ENCODE results near the gene GNAT1.
A peak's percentile ranks its signal among the peaks of the same experiment; 100 is the strongest.
"Not testable (repeated sequence)": the region's sequence is repeated elsewhere in the genome, so short reads cannot be mapped to it uniquely, and the experiment has no call there.

The GNAT1 gene

DNA sequence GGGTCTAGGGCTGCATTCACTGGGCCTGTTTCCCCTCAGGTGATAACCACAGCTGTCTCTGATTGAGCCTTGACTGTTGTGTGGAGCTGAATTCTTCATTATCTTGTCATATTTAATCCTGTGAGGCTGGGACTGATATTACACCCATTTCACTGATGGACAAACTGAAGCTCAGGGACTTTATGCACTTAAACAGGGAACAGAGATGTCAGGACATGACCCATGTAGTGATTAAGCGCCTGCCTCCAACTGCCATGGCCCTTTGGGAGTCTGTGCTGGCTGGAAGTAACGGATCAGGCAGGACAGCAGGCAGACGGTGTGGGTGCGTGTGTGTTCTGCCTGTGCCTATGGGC, 52.1 kb downstream of the GNAT1 start:
- peaks cover 0 to 32% (median 19%) of the 10 kb centered on the region in 5 donors for H3K36me3 ChIP-seq (ENCODE audit: control insufficient read depth in 5 of 5, insufficient read depth in 5 of 5, low read length in 5 of 5)
- H3K4me1 ChIP-seq (ENCODE audit: control insufficient read depth in 5 of 5, insufficient read depth in 5 of 5, low read length in 5 of 5) = peaks cover 33 to 98% (median 96%) of the 10 kb centered on the region in 5 donors
- H3K4me3 ChIP-seq (ENCODE audit: low read depth in 1 of 5, low read length in 5 of 5) = peak overlapping the region; percentile 3 to 48 (median 43)
- peak overlapping the region; percentile 92 for H3K27ac ChIP-seq (ENCODE audit: low read depth, low read length)
- H3K9me3 ChIP-seq (ENCODE audit: control insufficient read depth in 5 of 5, low read length in 5 of 5) = no peaks in the 10 kb centered on the region
- H3K9ac ChIP-seq (ENCODE audit: low read length in 5 of 5) = peak overlapping the region; percentile 38 to 87 (median 67)
- no peaks in the 10 kb centered on the region for H3K27me3 ChIP-seq (ENCODE audit: control insufficient read depth in 5 of 5, insufficient read depth in 4 of 5, low read length in 5 of 5)

DNA sequence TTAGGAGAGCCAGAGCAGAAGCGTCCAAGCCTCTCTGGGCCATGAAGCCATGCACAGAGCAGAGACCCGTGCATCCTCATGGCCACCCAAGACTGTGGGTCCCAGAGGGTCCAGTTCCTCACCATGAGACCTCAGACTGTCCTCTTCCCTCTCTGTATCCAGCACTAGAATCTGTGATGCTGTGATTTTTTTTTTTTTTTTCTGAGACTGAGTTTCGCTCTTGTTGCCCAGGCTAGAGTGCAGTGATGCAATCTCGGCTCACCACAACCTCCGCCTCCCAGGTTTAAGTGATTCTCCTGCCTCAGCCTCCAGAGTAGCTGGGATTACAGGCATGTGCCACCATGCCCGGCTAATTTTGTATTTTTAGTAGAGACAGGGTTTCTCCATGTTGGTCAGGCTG, 53.4 kb downstream of the GNAT1 start:
- Histone ChIP-seq H3K9ac (ENCODE audit: low read length in 5 of 5) (peak overlapping the region in 4 of 5 donors; percentile 36 to 70 (median 54)), H3K4me1 (ENCODE audit: control insufficient read depth in 5 of 5, insufficient read depth in 5 of 5, low read length in 5 of 5) (peaks cover 37 to 98% (median 96%) of the 10 kb centered on the region in 5 donors), H3K4me3 (ENCODE audit: low read depth in 1 of 5, low read length in 5 of 5) (peak overlapping the region in 2 of 5 donors; percentile 28 to 38), H3K36me3 (ENCODE audit: control insufficient read depth in 5 of 5, insufficient read depth in 5 of 5, low read length in 5 of 5) (peaks cover 0 to 28% (median 14%) of the 10 kb centered on the region in 5 donors), H3K27ac (ENCODE audit: low read depth, low read length) (peak overlapping the region; percentile 92)
- not testable (repeated sequence) for H3K27me3 ChIP-seq (ENCODE audit: control insufficient read depth in 5 of 5, insufficient read depth in 4 of 5, low read length in 5 of 5); H3K9me3 ChIP-seq (ENCODE audit: control insufficient read depth in 5 of 5, low read length in 5 of 5)

DNA sequence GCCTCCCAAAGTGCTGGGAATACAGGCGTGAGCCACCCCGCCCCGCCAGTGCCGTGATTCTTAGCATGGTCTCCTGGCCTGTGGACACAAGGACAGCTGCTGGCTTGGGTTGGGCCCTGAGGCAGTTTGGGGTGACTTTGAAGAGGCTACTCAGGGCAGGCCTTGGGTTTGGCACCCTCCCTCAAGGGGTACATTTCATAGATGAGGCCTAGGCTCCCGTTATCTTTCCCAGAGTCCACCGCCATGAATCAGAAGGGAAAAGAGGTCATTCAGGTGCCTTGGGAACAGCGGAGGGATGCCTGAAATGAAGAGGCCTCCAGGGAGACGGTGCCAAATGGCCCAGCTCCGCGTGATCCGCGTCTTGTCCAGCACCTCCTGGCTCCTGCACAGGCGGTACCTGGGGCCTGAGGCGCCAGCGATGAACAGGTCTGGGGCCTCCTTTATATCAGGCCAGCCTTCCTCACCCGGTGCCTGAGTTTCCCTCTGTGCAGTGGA, 53.9 kb downstream of the GNAT1 start:
- Histone ChIP-seq H3K27me3 (ENCODE audit: control insufficient read depth in 5 of 5, insufficient read depth in 4 of 5, low read length in 5 of 5) (no peaks in the 10 kb centered on the region), H3K4me1 (ENCODE audit: control insufficient read depth in 5 of 5, insufficient read depth in 5 of 5, low read length in 5 of 5) (peaks cover 42 to 98% (median 96%) of the 10 kb centered on the region in 5 donors), H3K4me3 (ENCODE audit: low read depth in 1 of 5, low read length in 5 of 5) (peak overlapping the region in 4 of 5 donors; percentile 5 to 64 (median 56)), H3K27ac (ENCODE audit: low read depth, low read length) (peak overlapping the region; percentile 92), H3K36me3 (ENCODE audit: control insufficient read depth in 5 of 5, insufficient read depth in 5 of 5, low read length in 5 of 5) (peaks cover 0 to 29% (median 19%) of the 10 kb centered on the region in 5 donors), H3K9me3 (ENCODE audit: control insufficient read depth in 5 of 5, low read length in 5 of 5) (no peaks in the 10 kb centered on the region), H3K9ac (ENCODE audit: low read length in 5 of 5) (peak overlapping the region; percentile 43 to 84 (median 63))

DNA sequence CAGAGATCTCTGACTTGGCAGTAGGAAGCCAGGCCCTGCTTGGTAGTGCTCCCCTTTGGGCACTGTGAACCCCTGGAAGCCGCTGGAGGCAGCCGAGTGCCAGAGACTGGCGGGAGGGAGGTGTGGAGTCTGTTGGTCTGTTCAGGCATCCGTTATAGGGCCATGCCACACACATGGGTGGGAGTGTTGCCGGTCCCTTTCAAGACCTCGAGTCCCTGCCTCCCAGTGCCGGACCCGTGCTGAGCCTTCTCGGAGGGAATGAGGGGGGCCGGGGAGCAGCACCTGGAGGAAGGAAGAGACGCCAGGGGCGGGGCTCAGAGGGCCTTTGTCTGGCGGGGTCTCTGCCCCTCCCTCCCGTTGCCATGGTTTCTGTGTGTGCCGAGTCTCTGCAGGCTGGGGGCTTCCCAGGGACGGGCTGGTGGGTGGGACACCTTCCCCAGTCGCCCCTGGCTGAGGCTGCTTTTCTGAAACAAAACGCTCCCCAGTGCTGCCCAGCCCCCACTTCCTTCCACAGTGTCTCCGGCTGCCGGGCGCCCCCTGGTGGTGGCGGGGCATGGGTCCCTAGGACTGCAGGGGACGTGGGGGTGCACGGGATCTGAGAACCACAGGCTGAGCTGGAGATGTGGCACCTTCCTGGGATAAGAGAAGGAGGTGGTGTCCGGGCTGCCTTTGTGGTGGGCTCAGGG, 54.6 kb downstream of the GNAT1 start:
- peak overlapping the region; percentile 43 to 84 (median 63) for H3K9ac ChIP-seq (ENCODE audit: low read length in 5 of 5)
- peaks cover 0 to 34% (median 21%) of the 10 kb centered on the region in 5 donors for H3K36me3 ChIP-seq (ENCODE audit: control insufficient read depth in 5 of 5, insufficient read depth in 5 of 5, low read length in 5 of 5)
- no peaks in the 10 kb centered on the region for H3K27me3 ChIP-seq (ENCODE audit: control insufficient read depth in 5 of 5, insufficient read depth in 4 of 5, low read length in 5 of 5)
- H3K27ac ChIP-seq (ENCODE audit: low read depth, low read length) = peak overlapping the region; percentile 92
- peaks cover 42 to 98% (median 96%) of the 10 kb centered on the region in 5 donors for H3K4me1 ChIP-seq (ENCODE audit: control insufficient read depth in 5 of 5, insufficient read depth in 5 of 5, low read length in 5 of 5)
- no peaks in the 10 kb centered on the region for H3K9me3 ChIP-seq (ENCODE audit: control insufficient read depth in 5 of 5, low read length in 5 of 5)
- H3K4me3 ChIP-seq (ENCODE audit: low read depth in 1 of 5, low read length in 5 of 5) = peak overlapping the region; percentile 5 to 64 (median 51)

GRCh38 chr3:50246517-50246954, 55.1 kb downstream of the GNAT1 start:
- Histone ChIP-seq H3K9me3 (ENCODE audit: control insufficient read depth in 5 of 5, low read length in 5 of 5) (no peaks in the 10 kb centered on the region), H3K27ac (ENCODE audit: low read depth, low read length) (peak overlapping the region; percentile 92), H3K36me3 (ENCODE audit: control insufficient read depth in 5 of 5, insufficient read depth in 5 of 5, low read length in 5 of 5) (peaks cover 0 to 39% (median 25%) of the 10 kb centered on the region in 5 donors), H3K27me3 (ENCODE audit: control insufficient read depth in 5 of 5, insufficient read depth in 4 of 5, low read length in 5 of 5) (no peaks in the 10 kb centered on the region), H3K4me1 (ENCODE audit: control insufficient read depth in 5 of 5, insufficient read depth in 5 of 5, low read length in 5 of 5) (peaks cover 38 to 98% (median 96%) of the 10 kb centered on the region in 5 donors), H3K4me3 (ENCODE audit: low read depth in 1 of 5, low read length in 5 of 5) (peak overlapping the region in 3 of 5 donors; percentile 51 to 64 (median 60)), H3K9ac (ENCODE audit: low read length in 5 of 5) (peak overlapping the region in 3 of 5 donors; percentile 61 to 83 (median 63))

Measured in subcutaneous abdominal adipose tissue (tissue), 5 donors.